MM.1S (cell line): ENCODE measurements around the gene TNPO3.

Source experiments
- CTCF ChIP-seq: fragments of 300-600 bp; sonication (generic); IDR thresholded peaks from 2 replicates; pipeline ENCODE4 v1.5.1; 2016; ENCODE audit warnings: antibody characterized with exemption, low read length, mixed read lengths
- EZH2 ChIP-seq: fragments of 300-600 bp; sonication (generic); optimal IDR thresholded peaks from 2 replicates; pipeline ENCODE3; 2017; ENCODE audit warnings: low read depth, mild to moderate bottlenecking, antibody characterized with exemption, low read length, mixed read lengths
- EZH2phosphoT487 ChIP-seq: fragments of 300-600 bp; sonication (generic); IDR thresholded peaks from 2 replicates; pipeline ENCODE4 v1.6.1; 2018; ENCODE audit warnings: antibody characterized with exemption, low read length

- TF ChIP-seq CTCF, result no peak
- no peak for TF ChIP-seq EZH2
- no peak for TF ChIP-seq EZH2phosphoT487
These were observed 13.1 kb upstream of the TNPO3 start for GRCh38 chr7:129067943-129068548.
